ENCODE measurements around the gene CDH11.

The CDH11 gene

DNA sequence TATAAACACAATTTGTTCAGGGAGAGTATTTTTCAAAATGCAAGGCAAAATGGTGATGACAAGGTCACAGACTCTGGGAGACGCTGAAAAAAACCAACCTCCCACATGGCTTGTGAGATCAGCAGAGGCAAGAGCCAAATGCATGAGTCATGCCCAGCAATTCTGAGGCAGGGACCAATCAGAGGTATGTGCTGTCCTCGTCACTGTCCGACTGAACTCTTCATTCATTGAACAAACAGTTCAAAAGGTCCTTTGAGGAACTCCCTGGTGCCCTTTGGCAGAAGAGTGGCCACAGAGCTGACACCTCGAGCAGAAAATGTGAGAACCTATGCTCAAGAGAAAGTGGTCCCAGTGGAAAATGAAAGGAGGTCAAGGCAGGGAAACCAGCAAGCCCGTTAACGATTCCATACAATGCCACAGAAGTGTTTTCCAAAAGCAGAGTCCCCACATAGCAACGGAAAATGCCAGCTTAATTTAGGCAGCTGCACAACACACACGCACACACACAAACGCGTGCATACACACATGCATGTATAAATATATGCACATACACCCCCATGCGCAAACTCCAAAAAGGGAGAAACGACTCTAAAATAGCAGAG is 50.9 kb downstream of the CDH11 start:
- peak; percentile 68 for DNase-seq (ENCODE audit: extremely low read depth, low read depth)
- TF ChIP-seq, protein P1, sequence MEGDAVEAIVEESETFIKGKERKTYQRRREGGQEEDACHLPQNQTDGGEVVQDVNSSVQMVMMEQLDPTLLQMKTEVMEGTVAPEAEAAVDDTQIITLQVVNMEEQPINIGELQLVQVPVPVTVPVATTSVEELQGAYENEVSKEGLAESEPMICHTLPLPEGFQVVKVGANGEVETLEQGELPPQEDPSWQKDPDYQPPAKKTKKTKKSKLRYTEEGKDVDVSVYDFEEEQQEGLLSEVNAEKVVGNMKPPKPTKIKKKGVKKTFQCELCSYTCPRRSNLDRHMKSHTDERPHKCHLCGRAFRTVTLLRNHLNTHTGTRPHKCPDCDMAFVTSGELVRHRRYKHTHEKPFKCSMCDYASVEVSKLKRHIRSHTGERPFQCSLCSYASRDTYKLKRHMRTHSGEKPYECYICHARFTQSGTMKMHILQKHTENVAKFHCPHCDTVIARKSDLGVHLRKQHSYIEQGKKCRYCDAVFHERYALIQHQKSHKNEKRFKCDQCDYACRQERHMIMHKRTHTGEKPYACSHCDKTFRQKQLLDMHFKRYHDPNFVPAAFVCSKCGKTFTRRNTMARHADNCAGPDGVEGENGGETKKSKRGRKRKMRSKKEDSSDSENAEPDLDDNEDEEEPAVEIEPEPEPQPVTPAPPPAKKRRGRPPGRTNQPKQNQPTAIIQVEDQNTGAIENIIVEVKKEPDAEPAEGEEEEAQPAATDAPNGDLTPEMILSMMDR (IDR thresholded peaks at IDR 0.05; ENCODE audit: low read depth, low read length) = no peak

DNA sequence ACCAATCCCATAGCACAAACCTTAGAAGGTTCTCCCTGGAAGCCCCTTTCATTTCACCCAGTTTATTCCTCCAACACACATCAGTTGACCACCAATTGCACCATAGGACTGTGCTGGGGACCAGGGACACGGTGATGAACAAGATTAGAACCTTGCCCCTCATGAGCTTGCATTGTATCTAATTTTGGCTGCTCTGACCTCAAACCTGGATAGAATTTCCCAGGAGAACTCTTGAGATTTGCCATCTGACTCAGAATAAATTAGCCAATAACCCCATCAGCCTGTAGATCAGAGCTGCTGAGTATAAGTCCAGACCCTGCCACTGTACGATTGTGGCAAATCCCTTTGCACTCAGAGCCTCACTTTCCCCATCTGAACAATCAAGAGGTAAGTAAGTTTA is 52.1 kb downstream of the CDH11 start:
- TF ChIP-seq, protein P1 (IDR thresholded peaks at IDR 0.05; ENCODE audit: low read depth, low read length) = no peak

DNA sequence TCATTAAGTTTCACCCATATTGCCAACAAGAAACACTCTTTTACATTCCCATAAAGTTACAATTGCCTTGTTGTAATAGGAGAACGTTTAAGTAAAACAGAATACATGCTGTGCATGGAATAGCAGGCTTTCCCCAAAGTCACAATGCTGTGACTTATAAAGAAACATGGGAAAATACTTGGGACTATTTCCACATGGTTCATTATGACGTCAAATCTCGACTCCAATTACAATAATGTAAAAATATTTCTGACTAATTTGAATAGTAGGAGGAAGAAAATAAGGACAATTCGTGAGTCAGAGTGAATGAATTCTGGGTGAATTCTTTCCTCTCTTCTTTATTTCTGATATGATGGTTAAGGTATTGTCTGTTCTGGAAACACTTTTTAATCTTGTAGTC is 52.8 kb downstream of the CDH11 start:
- TF ChIP-seq, protein P1 (IDR thresholded peaks at IDR 0.05; ENCODE audit: low read depth, low read length) = no peak
- peak; percentile 51 for DNase-seq (ENCODE audit: extremely low read depth, low read depth)

More for the DNA sequence above, 52.1 kb downstream of the CDH11 start:
- no peak for DNase-seq (ENCODE audit: extremely low read depth, low read depth)

DNA sequence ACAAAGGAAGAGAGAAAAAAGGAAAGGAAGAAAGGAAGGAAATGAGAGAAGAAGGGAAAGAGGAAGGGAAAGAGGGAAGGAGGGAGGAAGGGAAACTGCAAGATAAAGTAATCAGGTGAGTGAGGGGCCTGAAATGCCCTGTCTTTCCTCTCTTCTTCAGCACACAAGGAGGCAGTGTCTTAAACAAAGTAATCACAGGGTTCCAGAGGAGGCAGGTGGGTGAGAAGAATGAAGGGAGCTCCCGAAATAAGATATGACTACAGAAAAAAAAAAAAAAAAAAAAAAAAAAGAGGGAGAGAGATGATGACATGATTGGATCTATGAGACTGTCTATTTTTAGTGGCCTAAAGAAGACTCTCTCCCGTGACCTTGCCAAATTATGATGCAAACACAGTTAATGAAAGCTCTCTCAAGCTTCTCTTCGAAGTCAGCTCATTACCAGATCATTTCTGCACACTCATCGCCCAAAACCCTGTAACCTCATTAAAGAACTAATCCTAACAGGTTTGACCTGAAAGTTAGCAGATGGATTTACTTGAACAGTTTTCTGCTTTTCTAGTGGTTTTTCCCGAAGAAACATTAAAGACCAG is 53.6 kb downstream of the CDH11 start:
- TF ChIP-seq, protein P1 (IDR thresholded peaks at IDR 0.05; ENCODE audit: low read depth, low read length) = no peak
- DNase-seq (ENCODE audit: extremely low read depth, low read depth) = peak; percentile 43

DNA sequence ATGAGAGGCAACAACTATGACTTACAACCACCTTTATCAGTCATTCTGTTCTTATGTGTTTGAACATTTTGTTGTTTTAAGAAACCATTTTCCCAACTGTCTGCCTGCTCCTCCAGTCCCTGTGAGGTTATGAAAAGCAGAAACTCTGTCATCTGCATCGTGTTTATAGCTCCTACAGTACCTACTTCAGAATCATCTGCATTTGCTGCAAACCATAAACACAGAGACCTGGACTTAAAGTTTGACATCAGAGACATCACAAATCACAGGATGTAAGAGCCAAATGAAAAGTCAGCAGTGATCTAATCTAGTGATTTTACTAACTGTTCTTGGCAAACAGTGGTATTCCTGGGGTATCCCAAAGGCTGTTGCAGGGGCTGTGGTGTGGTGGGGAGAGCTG is 55.2 kb downstream of the CDH11 start:
- no peak for DNase-seq (ENCODE audit: extremely low read depth, low read depth)
- TF ChIP-seq, protein P1 (IDR thresholded peaks at IDR 0.05; ENCODE audit: low read depth, low read length) = no peak

DNA sequence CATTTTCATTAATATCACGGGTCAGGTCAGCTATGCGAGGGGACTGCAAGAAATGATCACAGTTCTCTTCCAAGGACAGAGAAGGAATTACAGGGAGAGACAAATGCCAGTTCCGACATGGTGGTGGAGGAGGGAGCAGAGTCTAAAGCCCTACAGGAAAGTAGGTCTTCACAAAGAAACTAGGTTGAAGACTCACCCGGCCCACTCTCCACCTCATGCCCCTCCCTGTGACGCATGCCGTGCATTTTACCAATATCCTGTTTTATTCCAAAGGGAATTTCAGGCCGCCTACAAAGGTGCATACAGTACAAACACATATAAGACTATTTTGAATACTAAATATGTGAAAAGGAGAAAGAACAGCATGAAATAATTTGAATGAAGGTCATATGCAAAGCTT is 56.8 kb downstream of the CDH11 start:
- TF ChIP-seq, protein P1 (IDR thresholded peaks at IDR 0.05; ENCODE audit: low read depth, low read length) = no peak
- no peak for DNase-seq (ENCODE audit: extremely low read depth, low read depth)

DNA sequence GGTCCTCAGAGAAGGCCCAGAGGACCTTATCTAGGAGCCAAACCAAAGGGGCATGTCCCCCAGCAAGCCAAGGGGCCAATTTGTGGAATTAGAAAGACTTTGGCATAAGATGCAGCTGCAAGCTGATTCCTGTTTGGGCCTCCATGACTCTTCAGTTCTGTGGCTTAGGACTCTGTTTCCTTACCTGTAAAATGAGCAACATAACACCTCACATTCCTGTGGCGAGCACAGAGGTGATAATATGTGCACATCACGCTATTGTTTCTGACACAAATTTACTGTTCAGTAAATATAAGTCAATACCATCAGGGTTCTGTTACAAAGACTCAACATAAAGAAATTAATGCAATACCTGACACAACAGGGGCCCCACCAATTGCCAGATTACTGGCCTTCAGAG is 57.7 kb downstream of the CDH11 start:
- TF ChIP-seq, protein P1 (IDR thresholded peaks at IDR 0.05; ENCODE audit: low read depth, low read length) = no peak
- no peak for DNase-seq (ENCODE audit: extremely low read depth, low read depth)

Data from AG09319 (cell line).